ENCODE data around the gene OR5T2.

The OR5T2 gene

GRCh38 chr11:56207790-56208189, 26.3 kb downstream of the OR5T2 start:
- TF ChIP-seq MAX (IDR thresholded peaks at IDR 0.05; ENCODE audit: low read depth, low read length) (no peak), MYC (IDR thresholded peaks at IDR 0.05; ENCODE audit: low read depth, low read length) (no peak), CTCF (IDR thresholded peaks at IDR 0.05; ENCODE audit: low read depth, low read length) (no peak), POLR2A (IDR thresholded peaks at IDR 0.05; ENCODE audit: extremely low read depth, insufficient read length) (no peak)
- no peak overlapping the region for H3K4me3 ChIP-seq (ENCODE audit: low read depth, low read length)
- no peak for DNase-seq (ENCODE audit: low read depth)

GRCh38 chr11:56197367-56197766, 36.7 kb downstream of the OR5T2 start:
- H3K4me3 ChIP-seq (ENCODE audit: low read depth, low read length) = no peak overlapping the region
- TF ChIP-seq CTCF (IDR thresholded peaks at IDR 0.05; ENCODE audit: low read depth, low read length) = no peak
- TF ChIP-seq MAX (IDR thresholded peaks at IDR 0.05; ENCODE audit: low read depth, low read length) = no peak
- TF ChIP-seq POLR2A (IDR thresholded peaks at IDR 0.05; ENCODE audit: extremely low read depth, insufficient read length) = no peak
- DNase-seq (ENCODE audit: low read depth) = no peak

GRCh38 chr11:56196705-56197104, 37.4 kb downstream of the OR5T2 start:
- TF ChIP-seq MYC (IDR thresholded peaks at IDR 0.05; ENCODE audit: low read depth, low read length) = no peak
- TF ChIP-seq MAX (IDR thresholded peaks at IDR 0.05; ENCODE audit: low read depth, low read length) = no peak
- TF ChIP-seq POLR2A (IDR thresholded peaks at IDR 0.05; ENCODE audit: extremely low read depth, insufficient read length) = no peak
- no peak for TF ChIP-seq CTCF (IDR thresholded peaks at IDR 0.05; ENCODE audit: low read depth, low read length)
- no peak for DNase-seq (ENCODE audit: low read depth)
- no peak overlapping the region for H3K4me3 ChIP-seq (ENCODE audit: low read depth, low read length)

GRCh38 chr11:56188602-56189001, 45.5 kb downstream of the OR5T2 start:
- no peak overlapping the region for H3K4me3 ChIP-seq (ENCODE audit: low read depth, low read length)
- DNase-seq (ENCODE audit: low read depth) = no peak
- TF ChIP-seq MAX (IDR thresholded peaks at IDR 0.05; ENCODE audit: low read depth, low read length) = no peak

- no peak overlapping the region for H3K4me3 ChIP-seq (ENCODE audit: low read depth, low read length)
- TF ChIP-seq POLR2A (IDR thresholded peaks at IDR 0.05; ENCODE audit: extremely low read depth, insufficient read length) = no peak
- no peak for TF ChIP-seq CTCF (IDR thresholded peaks at IDR 0.05; ENCODE audit: low read depth, low read length)
- no peak for TF ChIP-seq MYC (IDR thresholded peaks at IDR 0.05; ENCODE audit: low read depth, low read length)
- no peak for TF ChIP-seq MAX (IDR thresholded peaks at IDR 0.05; ENCODE audit: low read depth, low read length)
- DNase-seq (ENCODE audit: low read depth) = no peak
Measured at GRCh38 chr11:56183459-56183858, 50.6 kb downstream of the OR5T2 start.

Data from NB4 (cell line).